ENCODE measurements around the gene CUL4A. TPM values are rescaled to one million over a fixed set of nuclear protein-coding genes. Genes with fewer than 3 reads are reported as not detected.
A peak's percentile ranks its signal among the peaks of the same experiment; 100 is the strongest.
"Not testable (repeated sequence)": the region's sequence is repeated elsewhere in the genome, so short reads cannot be mapped to it uniquely, and the experiment has no call there.

Gene CUL4A
- 10 to 100 TPM; 59.7 to 87.2 (median 82.7) TPM for polyA plus RNA-seq (ENCODE audit: insufficient read length in 4 of 4)

GRCh38 chr13:113209336-113209758 is at the start of gene CUL4A:
Gene CUL4A, plus strand, starts transcription at chr13:113209613. Its CDS starts 15 bp downstream, at chr13:113209628.
- DNase-seq (ENCODE audit: low read depth in 4 of 4, low spot score in 3 of 4) = peak in 2 of 4 donors; percentile 49 to 68

- DNase-seq (ENCODE audit: low read depth in 4 of 4, low spot score in 3 of 4) = no peak
These were observed 49.7 kb upstream of the CUL4A start for GRCh38 chr13:113159701-113160100.

GRCh38 chr13:113160983-113161382 is 48.4 kb upstream of the CUL4A start:
- DNase-seq (ENCODE audit: low read depth in 4 of 4, low spot score in 3 of 4) = no peak

- no peak for DNase-seq (ENCODE audit: low read depth in 4 of 4, low spot score in 3 of 4)
These were observed 48.0 kb upstream of the CUL4A start for GRCh38 chr13:113161433-113161832.

GRCh38 chr13:113161975-113162374 is 47.4 kb upstream of the CUL4A start:
- DNase-seq (ENCODE audit: low read depth in 4 of 4, low spot score in 3 of 4) = not testable (repeated sequence)

GRCh38 chr13:113162783-113163685 is 46.4 kb upstream of the CUL4A start:
- no peak for DNase-seq (ENCODE audit: low read depth in 4 of 4, low spot score in 3 of 4)

- no peak for DNase-seq (ENCODE audit: low read depth in 4 of 4, low spot score in 3 of 4)
These were observed 44.9 kb upstream of the CUL4A start for GRCh38 chr13:113164492-113164891.

- no peak for DNase-seq (ENCODE audit: low read depth in 4 of 4, low spot score in 3 of 4)
These were observed 43.1 kb upstream of the CUL4A start for GRCh38 chr13:113166266-113166665.

GRCh38 chr13:113166681-113167080 is 42.7 kb upstream of the CUL4A start:
- no peak for DNase-seq (ENCODE audit: low read depth in 4 of 4, low spot score in 3 of 4)

- no peak for DNase-seq (ENCODE audit: low read depth in 4 of 4, low spot score in 3 of 4)
These were observed 42.3 kb upstream of the CUL4A start for GRCh38 chr13:113167155-113167554.

GRCh38 chr13:113167575-113167974 is 41.8 kb upstream of the CUL4A start:
- no peak for DNase-seq (ENCODE audit: low read depth in 4 of 4, low spot score in 3 of 4)

GRCh38 chr13:113168211-113168610 is 41.2 kb upstream of the CUL4A start:
- no peak for DNase-seq (ENCODE audit: low read depth in 4 of 4, low spot score in 3 of 4)

- no peak for DNase-seq (ENCODE audit: low read depth in 4 of 4, low spot score in 3 of 4)
These were observed 39.8 kb upstream of the CUL4A start for GRCh38 chr13:113169277-113170272.

GRCh38 chr13:113170511-113170910 is 38.9 kb upstream of the CUL4A start:
- no peak for DNase-seq (ENCODE audit: low read depth in 4 of 4, low spot score in 3 of 4)

- no peak for DNase-seq (ENCODE audit: low read depth in 4 of 4, low spot score in 3 of 4)
These were observed 37.9 kb upstream of the CUL4A start for GRCh38 chr13:113171250-113172125.

- no peak for DNase-seq (ENCODE audit: low read depth in 4 of 4, low spot score in 3 of 4)
These were observed 36.9 kb upstream of the CUL4A start for GRCh38 chr13:113172419-113172926.

- DNase-seq (ENCODE audit: low read depth in 4 of 4, low spot score in 3 of 4) = no peak
These were observed 33.1 kb upstream of the CUL4A start for GRCh38 chr13:113176280-113176679.

- no peak for DNase-seq (ENCODE audit: low read depth in 4 of 4, low spot score in 3 of 4)
These were observed 32.6 kb upstream of the CUL4A start for GRCh38 chr13:113176822-113177221.

GRCh38 chr13:113178070-113178895 is 31.1 kb upstream of the CUL4A start:
- DNase-seq (ENCODE audit: low read depth in 4 of 4, low spot score in 3 of 4) = no peak

All from left renal pelvis (tissue), 4 donors.